Measurements from ENCODE around the gene KIF3C.
A peak's percentile ranks its signal among the peaks of the same experiment; 100 is the strongest.
"Not testable (repeated sequence)": the region's sequence is repeated elsewhere in the genome, so short reads cannot be mapped to it uniquely, and the experiment has no call there.

The KIF3C gene

DNA sequence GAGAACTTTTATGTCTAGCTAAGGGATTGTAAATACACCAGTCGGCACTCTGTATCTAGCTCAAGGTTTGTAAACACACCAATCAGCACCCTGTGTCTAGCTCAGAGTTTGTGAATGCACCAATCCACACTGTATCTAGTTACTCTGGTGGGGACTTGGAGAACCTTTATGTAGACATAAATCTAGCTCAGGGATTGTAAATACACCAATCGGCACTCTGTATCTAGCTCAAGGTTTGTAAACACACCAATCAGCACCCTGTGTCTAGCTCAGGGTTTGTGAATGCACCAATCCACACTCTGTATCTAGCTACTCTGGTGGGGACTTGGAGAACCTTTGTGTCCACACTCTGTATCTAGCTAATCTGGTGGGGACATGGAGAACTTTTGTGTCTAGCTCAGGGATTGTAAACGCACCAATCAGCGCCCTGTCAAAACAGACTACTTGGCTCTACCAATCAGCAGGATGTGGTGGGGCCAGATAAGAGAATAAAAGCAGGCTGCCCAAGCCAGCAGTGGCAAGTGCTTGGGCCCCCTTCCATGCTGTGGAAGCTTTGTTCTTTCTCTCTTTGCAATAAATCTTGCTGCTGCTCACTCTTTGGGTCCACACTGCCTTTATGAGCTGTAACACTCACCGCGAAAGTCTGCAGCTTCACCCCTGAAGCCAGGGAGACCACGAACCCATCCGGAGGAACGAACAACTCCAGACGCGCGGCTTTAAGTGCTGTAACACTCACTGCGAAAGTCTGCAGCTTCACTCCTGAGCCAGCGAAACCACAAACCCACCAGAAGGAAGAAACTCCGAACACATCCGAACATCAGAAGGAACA, 66.1 kb downstream of the KIF3C start:
- peak; percentile 70 for DNase-seq (ENCODE audit: low spot score)

DNA sequence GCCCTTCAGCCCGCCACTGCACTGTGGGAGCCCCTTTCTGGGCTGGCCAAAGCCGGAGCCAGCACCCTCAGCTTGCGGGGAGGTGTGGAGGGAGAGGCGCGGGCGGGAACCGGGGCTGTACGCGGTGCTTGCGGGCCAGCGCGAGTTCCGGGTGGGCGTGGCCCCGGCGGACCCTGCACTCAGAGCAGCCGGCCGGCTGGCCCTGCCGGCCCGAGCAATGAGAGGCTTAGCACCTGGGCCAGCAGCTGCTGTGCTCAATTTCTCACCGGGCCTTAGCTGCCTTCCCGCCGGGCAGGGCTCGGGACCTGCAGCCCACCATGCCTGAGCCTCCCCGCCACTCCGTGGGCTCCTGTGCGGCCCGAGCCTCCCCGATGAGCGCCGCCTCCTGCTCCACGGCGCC, 66.9 kb downstream of the KIF3C start:
- DNase-seq (ENCODE audit: low spot score): not testable (repeated sequence)

DNA sequence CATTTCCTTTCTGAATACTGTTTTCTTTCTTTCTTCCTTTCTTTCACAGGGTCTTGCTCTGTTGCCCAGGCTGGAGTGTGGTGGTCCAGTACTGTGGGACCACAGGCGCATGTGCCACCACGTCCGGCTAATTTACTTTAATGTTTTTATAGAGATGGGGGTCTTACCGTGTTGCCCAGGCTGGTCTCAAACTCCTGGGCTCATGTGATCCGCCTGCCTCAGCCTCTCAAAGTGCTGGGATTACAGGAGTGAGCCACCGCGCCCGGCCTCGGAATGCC, 68.7 kb downstream of the KIF3C start:
- not testable (repeated sequence) for DNase-seq (ENCODE audit: low spot score)

DNA sequence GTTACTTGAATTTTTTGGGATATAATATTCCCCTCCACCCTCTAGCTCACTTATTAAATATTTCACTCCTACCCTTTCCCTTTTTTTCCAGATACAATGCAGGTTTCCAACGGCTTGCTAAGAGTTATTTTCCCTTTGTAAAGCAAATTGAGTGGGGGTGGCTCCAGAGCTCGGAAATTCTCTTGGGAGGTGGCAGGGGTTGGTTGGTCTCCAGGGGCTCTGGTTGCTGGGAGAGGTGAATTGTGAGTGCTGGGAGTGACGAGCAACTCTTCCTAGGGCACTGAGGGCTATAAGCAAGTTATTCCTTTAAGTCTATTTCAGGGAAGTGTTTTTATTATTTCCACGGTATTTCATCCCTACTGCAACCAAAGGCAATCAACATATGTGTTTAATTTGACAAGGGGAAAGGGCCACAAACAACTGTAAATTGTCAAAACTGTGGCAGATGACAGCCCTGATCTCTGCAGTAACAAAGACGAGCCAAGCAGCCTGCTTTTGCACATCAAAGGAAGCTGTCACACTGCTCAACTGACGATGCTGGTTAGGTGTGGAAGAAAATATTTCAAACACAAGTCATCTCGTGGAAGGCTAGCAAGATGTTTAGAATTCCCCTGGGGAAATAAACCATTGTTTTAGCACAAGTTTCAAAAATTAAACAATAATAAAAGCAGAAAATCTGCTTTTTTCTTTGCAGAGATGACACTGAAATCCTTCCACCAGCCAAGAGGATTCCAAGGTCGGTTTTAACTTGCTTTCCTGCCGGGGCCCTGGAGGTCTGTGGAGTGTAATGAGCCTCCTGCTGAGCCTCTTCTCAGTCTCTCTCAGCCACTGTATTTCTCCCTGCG, 69.2 kb downstream of the KIF3C start:
- no peak for DNase-seq (ENCODE audit: low spot score)

DNA sequence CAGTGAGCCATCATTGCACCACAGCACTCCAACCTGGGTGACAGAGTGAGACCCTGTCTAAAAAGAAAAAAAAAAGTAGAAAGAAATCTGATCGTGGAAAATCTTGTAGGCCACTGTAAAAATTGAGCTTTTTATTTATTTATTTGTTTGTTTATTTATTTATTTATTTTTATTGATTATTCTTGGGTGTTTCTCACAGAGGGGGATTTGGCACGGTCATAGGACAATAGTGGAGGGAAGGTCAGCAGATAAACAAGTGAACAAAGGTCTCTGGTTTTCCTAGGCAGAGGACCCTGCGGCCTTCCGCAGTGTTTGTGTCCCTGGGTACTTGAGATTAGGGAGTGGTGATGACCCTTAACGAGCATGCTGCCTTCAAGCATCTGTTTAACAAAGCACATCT, 72.7 kb downstream of the KIF3C start:
- not testable (repeated sequence) for DNase-seq (ENCODE audit: low spot score)

DNA sequence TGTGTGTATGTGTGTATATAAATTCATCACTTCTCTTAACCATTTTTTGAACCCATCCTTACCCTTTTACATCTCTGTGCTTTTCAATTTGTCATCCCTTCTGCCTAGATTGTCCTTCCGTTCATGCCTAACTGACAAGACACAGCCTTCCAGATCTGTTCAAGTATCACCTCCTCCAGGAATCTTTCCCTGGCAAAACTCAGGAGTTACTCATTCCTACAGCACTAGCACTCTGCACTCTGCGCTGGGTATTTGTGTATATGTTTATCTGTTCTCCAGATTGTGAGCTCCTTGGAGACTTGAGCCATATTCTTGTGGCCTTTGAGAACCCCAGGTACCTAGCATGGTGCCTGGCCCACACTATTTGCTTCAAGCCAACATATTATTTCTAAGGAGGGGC, 77.2 kb downstream of the KIF3C start:
- no peak for DNase-seq (ENCODE audit: low spot score)

DNA sequence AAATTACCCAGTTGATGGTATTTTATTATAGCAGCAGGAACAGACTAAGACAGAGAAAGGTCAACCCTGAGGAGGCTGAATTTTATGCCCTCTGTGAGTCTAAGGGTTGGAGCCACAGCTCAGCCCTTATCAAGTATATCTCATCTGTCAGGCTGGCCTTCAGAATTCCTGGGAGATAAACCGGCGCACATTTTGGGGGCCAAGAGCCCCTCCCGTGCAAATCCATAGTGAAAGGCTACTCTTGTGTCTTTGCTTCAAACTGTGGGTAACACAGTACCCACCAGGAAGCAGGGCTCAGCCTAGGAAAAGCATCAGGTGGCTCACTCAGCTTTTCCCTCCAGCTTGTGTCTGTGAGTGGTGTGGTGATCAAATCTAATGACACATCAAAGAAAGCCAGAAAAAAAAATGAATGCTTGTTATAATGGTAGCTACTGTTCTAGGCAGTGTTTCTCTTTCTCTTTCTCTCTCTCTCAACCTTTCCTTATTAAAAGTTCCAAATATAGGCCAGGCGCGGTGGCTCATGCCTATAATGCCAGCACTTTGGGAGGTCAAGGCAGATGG, 79.0 kb downstream of the KIF3C start:
- DNase-seq (ENCODE audit: low spot score): no peak

DNA sequence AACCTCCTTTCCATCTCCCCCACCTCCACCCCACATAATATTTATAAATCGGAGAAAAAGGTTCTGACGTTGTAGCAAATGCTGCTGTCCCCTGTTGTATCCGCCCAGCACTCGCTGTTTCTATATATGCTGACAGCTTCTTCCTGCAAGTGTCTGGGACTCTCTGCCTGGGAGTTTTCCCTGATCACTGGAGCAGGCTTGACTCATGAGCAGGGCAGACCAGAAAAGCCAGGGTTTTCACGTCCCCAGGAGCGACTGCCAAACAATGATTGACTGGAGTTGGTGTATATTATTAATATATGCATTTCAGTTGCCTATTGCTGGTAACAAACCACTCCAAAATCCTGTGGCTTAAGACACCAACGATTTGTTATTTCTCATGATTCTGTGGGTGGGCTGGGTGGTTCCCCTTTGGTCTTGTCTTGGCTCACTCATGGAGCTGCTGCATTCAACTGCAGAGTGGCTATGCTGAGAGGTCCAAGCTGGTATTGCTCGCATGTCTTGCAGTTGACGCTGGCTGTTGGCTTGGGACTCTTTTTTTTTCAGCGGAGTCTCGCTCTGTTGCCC, 82.8 kb downstream of the KIF3C start:
- no peak for DNase-seq (ENCODE audit: low spot score)

DNA sequence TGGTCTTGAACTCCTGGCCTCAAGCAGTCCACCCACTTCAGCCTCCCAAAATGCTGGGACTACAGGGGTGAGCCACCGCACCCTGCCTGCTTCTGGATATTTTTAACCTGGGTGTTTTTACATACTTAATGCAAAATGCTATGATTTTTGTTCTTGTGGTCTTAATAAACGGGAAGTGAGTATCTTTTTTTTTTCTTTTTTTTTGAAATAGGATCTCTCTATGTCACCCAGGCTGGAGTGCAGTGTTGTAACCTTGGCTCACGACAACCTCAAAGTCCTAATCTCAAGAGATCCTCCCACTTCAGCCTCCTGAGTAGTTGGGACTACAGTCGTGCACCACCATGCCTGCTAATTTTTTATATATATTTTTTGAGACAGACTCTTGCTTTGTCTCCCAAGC, 84.8 kb downstream of the KIF3C start:
- no peak for DNase-seq (ENCODE audit: low spot score)

DNA sequence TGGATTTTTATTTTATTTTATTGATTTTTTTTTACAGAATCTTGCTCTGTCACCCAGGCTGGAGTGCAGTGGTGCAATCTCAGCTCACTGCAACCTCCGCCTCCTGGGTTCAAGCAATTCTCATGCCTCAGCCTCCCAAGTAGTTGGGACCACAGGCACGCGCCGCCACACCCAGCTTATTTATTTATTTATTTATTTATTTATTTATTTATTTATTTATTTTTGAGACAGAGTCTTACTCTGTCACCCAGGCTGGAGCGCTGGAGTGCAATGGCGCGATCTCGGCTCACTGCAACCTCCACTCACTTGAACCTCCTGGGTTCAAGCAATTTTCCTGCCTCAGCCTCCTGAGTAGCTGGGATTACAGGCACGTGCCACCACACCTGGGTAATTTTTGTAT, 86.0 kb downstream of the KIF3C start:
- DNase-seq (ENCODE audit: low spot score): not testable (repeated sequence)

DNA sequence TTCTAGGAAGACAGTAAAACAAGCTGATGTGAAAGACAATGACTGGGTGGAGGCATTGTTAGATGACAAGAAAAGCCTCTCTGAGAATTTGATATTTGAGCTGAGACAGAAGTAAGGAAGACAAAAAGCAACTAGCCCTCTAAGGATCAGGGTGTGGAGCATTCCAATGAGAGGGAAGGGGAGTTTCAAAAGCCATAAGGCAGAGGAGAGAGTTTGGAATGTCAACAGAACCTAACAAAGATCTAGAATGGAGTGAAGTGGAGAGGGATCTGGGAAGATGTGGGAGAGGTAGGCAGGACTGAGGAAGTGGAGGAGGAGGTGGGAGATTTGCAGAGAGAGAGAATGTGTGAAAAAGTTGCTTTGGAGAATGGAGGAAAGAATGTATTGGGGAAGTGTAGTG, 86.7 kb downstream of the KIF3C start:
- no peak for DNase-seq (ENCODE audit: low spot score)

DNA sequence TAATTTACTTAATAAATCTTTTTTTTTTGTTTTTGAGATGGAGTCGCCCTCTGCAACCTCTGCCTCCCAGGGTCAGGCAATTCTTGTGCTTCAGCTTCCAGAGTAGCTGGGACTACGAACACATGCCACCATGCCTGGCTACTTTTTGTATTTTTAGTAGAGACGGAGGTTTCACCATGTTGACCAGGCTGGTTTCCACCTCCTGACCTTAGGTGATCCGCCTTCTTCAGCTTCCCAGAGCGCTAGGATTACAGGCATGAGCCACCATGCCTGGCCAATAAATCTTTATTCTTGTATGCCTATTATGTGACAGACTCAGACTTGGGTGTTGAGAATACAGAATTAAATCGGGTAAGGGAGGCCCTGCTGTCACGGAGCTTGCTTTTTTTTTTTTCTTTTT, 87.3 kb downstream of the KIF3C start:
- no peak for DNase-seq (ENCODE audit: low spot score)

DNA sequence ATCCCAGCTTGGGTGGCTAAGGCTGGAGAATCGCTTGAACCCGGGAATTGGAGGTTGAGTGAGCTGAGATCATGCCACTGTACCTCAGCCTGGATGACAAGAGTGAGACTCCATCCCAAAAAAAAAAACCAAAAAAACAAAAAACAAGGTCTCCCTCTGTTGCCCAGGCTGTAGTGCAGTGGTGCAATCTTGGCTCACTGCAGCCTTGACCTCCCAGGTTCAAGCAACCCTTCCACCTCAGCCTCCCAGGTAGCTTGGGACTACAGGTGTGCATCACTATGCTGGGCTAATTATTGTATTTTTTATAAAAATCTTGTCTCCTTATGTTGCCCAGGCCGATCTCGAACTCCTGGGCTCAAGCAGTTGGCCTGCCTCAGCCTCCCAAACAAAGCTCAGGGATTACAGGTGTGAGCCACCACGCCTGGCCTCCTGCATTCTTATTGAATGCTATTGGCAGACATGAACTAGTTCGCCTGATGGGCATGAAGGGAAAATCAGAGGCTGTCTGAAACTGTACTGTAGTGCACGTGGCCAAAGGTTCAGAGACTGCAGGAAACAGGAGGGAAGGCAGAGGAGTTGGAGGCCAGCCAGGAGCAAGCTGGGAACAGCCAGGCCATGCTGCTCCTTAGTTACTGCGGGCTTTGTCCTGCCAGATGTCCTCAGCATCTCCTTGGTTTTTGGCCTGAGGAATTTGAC, 88.0 kb downstream of the KIF3C start:
- DNase-seq (ENCODE audit: low spot score): no peak

DNA sequence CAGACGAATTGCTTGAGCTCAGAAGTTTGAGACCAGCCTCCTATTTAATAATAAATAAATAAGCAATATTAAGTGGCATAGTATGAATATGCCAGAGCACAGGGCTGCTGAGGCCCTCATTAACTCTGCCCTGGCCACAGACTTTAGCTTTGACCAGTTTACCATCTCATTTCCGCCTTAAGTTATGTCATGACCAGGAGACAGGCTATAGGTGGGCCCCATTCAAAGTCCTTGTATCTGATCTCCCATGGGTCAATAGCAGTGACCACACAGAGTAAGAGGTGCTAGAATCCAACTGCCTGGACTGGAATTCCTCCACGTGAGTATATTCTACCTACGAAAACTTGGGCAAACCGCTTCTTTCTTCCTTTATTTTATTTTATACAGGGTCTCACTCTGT, 90.6 kb downstream of the KIF3C start:
- no peak for DNase-seq (ENCODE audit: low spot score)

DNA sequence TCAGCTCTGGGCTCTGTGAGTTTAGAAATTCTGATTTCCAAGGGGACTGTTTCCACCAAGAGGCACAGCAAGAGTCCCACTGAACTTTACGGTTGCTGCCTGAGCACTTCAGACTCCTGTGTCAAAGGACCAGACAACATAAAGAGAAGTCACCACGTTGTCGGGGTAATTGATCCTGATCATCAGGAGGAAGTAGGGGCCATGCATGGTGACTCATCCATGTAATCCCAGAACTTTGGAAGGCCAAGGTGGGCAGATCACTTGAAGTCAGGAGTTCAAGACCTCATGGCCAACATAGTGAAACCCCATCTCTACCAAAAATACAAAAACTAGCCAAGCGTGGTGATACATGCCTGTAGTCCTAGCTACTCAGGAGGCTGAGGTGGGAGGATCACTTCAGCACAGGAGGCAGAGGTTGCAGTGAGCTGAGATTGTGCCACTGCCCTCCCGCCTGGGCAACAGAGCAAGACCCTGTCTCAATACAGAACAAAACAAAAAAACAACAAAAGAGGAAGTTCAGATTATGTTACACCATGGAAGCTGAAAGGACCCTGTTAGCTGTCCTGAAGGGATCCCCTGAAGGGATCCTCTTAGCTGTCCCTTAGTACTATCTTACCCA, 94.6 kb downstream of the KIF3C start:
- DNase-seq (ENCODE audit: low spot score): no peak

DNA sequence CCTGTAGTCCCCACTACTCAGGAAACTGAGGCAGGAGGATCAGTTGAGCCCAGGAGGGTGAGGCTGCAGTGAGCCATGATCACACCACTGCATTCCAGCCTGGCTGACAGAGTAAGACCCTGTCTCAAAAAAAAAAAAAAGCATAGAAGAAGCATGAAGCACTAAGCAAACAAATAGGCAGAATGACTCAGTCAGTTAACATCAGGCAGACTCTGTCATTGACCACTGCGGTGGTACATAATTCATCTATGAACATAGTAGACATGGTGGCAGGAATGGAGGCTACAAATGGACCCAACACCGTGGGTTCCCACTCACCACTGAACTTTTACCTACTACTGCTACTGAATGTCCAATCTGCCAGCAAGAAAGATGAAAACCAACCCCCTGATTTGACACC, 96.4 kb downstream of the KIF3C start:
- DNase-seq (ENCODE audit: low spot score): no peak

DNA sequence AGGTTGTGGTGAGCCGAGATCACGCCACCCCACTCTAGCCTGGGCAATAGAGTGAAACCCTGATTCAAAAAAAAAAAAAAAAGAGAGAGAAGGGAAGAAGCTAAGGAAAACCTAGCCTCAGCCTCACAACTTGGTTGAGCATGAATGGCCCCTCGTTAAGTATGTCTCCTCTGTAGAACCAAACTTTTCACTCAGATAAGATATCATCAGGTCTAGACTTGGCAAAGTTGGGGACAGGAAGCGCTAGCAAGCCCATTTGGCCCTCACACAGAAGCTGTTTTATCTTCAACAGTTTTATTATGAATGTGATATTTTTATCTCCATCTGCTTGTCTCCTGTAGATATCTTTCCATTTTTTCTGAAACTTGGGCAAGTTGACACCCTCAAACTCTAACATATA, 100.5 kb downstream of the KIF3C start:
- DNase-seq (ENCODE audit: low spot score): no peak

DNA sequence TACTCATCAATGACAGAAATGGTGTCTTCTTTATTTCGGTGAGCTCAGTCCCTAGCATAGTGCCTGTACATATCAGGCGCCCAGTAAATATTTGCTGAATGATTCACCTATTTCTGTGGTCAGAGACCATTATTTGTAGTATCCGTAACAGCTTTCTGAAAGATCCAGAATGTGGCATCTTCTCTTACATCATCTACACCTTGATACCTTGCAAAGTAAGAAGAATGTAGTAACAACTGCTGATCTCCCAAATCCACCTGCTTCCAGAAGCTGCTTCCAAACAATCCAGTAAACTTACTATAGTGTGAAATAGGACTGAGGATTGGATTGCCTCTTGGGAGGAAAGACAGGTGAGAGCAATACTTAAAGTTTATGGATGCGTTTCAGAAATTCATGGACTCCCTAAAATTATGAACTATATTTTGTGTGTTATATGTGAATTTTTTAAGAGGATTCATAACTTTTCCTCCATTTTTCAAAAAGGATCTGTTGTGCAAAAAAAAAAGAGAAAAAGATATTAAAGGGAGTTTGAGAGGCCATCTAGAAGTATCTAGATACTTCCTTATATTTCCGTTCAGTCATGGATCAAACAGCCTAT, 103.1 kb downstream of the KIF3C start:
- DNase-seq (ENCODE audit: low spot score): no peak

DNA sequence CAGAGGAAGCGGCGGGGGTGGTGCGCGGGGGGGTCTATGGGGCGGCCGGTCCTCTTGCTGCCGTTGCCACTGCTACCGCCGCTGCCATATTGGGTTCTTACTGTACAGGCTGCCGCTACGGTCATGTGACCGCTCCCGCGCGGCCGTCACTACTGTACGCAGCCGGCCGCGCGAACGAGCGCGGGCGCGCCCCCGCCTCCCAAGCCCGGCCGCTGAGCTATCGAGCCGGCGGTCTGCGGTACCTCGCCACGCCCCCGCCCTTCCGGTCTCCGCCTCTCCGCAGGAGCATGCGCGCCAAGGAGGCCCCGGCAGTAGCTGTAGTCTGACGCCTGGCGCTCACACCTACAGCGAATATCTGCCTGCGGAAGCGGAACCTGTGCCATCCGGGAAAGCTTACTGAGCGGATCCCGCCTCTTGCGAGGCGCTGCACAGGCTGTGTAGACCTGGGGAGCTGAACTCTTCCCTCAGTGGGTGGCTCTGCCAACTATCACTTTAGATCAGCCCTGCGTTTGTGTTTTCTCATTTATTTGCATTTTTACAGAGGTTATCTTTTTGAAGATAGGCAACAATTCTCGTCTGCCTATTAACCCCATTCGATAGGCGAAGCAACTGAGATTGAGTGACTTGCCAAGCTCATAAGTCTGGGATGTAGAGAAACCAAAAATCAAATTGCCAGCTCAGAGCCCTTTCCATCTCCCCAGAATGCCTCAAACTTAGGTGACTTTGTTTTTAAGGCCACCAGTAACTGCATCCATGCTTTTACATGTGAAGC, 103.8 kb downstream of the KIF3C start, which contains the start of gene ASXL2:
ASXL2 (minus strand) TSS at position 127 of the 772 bp plus-strand sequence. CDS start 265 bp downstream, outside the sequence.
- peak; percentile 98 for DNase-seq (ENCODE audit: low spot score)
